DND-41 (cell line): ENCODE measurements around the gene GABBR1.

Experiments used
- EZH2 ChIP-seq: IDR thresholded peaks from 3 replicates; pipeline ENCODE4 v1.6.1; 2012; ENCODE audit warnings: borderline replicate concordance, low read depth, mild to moderate bottlenecking, moderate library complexity, low read length, inconsistent platforms; ENCODE audit not compliant: severe bottlenecking
- TF ChIP-seq, protein P1 (sequence below): IDR thresholded peaks from 2 replicates; pipeline ENCODE4 v1.5.1; 2012; ENCODE audit warnings: borderline replicate concordance, low read length, moderate library complexity, mild to moderate bottlenecking; ENCODE audit not compliant: poor library complexity, severe bottlenecking; ENCODE audit errors: extremely low read depth

DNA sequence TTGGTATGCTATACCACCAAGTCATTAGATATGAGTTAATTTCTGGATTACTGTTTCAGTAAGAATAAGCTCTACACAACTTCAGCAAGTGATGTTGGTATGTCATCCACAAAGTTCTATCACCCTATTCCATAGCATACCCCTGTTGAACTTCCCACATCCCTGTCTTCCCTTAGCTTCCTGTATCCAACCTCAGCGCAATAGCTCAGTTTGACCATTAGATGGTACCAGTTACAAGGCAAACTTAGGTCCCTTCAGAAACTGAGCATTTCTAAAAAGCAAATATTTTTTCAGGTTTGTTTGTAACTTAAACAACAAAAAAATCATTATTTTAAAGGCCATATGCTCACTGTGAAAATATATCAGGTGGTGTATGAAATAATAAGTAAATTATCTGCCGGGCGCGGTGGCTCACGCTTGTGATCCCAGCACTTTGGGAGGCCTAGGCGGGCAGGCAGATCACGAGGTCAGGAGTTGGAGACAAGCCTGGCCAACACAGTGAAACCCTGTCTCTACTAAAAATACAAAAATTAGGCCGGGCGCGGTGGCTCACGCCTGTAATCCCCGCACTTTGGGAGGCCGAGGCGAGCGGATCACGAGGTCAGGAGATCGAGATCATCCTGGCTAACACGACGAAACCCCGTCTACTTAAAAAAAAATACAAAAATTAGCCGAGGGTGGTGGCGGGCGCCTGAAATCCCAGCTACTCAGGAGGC lies 15.1 kb upstream of the GABBR1 start:
- TF ChIP-seq, protein P1, sequence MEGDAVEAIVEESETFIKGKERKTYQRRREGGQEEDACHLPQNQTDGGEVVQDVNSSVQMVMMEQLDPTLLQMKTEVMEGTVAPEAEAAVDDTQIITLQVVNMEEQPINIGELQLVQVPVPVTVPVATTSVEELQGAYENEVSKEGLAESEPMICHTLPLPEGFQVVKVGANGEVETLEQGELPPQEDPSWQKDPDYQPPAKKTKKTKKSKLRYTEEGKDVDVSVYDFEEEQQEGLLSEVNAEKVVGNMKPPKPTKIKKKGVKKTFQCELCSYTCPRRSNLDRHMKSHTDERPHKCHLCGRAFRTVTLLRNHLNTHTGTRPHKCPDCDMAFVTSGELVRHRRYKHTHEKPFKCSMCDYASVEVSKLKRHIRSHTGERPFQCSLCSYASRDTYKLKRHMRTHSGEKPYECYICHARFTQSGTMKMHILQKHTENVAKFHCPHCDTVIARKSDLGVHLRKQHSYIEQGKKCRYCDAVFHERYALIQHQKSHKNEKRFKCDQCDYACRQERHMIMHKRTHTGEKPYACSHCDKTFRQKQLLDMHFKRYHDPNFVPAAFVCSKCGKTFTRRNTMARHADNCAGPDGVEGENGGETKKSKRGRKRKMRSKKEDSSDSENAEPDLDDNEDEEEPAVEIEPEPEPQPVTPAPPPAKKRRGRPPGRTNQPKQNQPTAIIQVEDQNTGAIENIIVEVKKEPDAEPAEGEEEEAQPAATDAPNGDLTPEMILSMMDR: peak; percentile 83
- no peak for TF ChIP-seq EZH2
